T-helper 9 cell (primary cell): ENCODE results near the gene GPX2.
"Not testable (repeated sequence)": the region's sequence is repeated elsewhere in the genome, so short reads cannot be mapped to it uniquely, and the experiment has no call there.

Source experiments
- DNase-seq: peaks from one replicate; pipeline ENCODE4 v3.0.0-alpha.2; 2020

GPX2 gene

DNA sequence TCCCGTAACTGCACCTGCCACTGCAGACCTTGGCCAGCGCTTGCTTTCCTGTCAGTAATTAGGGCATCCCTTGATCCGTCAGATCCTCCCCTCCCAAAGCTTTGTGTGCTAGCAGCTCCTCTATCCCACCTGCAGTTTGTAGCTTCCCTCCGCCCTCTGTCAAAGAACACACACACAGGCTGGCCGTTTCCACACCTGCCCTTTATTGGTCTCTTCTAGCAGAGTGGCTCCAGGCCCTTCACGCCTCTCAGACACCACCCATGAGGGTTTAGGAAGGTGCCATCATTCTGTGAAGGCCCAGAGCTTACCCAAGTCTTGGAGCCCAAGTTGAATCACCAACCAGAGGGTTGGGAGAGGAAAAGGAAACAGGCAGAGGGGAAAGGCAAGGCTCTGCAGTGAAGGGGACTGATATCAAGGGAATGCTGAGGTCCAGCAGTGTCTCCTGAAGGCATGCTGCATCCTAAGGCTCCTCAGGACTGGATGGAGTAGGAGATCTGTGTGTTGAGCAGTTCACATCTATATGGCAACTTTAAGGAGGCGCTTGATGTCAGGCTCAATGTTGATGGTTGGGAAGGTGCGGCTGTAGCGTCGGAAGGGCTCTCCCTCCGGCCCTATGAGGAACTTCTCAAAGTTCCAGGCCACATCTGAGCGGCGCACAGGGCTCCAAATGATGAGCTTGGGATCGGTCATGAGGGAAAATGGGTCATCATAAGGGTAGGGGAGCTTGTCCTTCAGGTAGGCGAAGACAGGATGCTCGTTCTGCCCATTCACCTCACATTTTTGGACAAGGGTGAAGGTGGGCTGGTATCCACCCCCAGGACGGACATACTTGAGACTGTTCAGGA is 3.4 kb downstream of the GPX2 start:
- no peak for DNase-seq

DNA sequence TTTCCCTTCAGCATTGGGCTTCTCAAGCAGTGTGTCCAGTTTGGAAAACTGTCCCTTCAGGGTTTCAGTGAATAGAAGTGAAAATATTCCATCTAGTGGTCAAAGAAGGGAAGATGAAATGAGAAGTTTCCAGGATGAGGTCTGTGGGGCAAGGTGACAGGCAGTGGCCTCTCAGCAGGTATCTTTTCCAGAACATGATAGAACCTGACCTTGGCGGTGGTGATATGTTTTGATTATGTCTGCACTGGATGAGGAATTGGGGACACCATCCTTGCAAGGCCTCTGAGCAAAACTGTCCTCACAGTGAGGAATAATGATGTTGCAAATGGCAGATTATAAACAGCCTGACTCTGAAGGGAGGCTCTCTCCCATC is 4.7 kb downstream of the GPX2 start:
- no peak for DNase-seq

DNA sequence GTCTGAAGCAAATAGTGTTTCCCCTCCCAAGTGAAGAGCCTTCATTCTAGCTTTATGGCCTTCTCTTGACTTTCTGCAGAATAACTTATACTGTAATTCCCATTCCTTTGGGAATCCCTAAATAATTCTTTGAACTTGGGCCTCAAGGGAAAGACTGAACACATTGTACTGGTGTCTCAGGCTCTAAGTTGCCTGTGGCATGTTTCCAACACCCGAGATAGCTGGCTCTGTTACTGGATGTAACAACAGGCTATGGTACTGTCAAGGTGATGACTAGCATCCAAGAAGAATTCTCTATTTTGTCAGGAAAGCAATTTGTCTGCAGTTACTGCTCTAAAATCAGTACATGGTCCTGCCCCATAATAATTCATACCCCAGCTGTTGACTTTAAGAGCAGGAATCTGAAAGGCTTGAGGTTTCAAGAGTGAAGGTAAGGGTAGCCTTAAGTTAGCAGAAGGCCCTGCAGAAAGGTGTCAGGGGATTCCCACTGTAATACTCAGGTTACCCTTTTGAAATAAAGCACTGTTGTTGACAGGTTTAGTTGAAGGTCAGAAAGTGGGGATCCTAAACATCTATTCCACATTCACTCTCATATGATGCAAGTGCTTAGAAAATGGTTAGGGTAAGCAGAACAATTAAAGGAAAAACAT is 5.2 kb downstream of the GPX2 start:
- no peak for DNase-seq

DNA sequence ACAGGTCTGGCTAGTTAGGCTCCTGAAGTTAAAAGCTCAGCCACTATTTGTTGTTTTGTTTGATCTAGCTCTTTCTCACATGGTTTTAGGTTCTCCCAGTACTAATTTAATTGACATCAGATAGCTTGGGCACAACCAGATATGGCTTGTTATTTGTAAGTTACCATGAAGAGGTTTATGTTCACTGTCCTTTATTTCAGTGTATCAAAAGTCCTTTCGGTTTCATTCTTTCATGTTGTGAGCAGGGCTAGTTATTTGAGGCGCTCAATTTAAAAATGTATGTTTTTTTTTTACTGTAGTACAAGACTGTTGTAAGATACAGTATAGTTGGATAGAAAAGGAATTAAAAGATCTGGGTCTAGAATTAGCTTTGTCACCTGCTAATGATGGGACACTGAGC is 7.0 kb downstream of the GPX2 start:
- DNase-seq, result no peak

DNA sequence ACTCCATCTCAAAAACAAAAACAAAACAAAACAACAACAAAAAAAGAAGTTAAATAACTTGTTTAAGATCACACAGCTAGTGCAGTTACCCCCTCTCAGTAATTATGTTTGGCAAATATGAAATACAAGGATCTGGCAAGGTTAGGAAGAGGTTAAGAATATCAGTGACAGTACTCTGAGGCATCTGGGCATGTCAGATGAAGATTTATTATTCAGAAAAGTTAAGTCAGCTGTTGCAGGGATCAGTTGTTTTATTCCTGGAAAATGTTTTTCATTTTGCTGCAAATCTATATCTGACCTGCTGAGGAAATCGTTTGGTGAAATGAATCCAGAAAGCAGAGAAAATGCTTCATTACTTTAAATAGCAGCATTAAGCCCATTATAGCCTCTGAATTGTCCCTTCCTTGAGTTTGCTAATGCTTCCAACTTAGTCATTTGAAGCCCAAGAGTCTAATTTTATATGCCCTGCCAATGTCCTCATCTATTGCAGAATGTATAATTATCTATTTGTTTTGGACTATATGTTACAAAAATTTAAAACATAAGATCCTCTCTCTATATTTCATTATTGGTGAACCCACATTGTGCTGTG is 8.1 kb downstream of the GPX2 start:
- DNase-seq, result no peak

DNA sequence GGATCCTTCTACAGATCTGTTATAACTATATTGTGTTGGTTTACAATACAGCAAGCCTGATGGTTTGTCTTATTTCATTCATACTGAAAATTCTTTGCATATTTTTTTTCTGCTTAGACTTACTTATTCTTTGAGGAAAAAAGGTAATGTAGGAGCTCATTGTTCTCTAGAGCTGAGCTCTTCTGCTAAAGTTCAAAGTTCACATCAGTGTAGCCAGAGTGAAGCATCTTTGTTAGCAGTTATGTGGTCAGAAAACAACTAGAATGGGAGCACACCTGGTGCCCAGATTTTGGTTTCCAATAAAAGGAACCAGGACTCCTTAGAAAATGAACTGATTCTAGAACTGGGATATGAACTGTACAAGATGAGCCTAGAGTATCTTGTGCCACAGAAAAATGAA is 10.3 kb downstream of the GPX2 start:
- no peak for DNase-seq

DNA sequence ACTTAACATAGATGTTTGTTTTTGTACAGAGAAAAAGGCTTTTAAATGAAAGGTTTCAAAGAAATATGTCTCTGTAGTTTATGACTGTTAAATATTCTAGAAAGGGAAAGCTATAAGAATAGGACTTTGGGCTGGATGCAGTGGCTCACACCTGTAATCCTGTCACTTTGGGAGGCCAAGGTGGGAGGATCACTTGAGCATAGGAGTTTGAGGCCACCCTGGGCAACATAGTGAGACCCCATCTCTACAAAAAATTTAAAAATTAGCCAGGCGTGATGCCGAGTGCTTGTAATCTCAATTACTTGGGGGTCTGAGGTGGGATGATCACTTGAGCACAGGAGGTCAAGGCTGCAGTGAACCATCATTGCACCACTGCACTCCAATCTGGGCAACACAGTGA is 11.4 kb downstream of the GPX2 start:
- no peak for DNase-seq

DNA sequence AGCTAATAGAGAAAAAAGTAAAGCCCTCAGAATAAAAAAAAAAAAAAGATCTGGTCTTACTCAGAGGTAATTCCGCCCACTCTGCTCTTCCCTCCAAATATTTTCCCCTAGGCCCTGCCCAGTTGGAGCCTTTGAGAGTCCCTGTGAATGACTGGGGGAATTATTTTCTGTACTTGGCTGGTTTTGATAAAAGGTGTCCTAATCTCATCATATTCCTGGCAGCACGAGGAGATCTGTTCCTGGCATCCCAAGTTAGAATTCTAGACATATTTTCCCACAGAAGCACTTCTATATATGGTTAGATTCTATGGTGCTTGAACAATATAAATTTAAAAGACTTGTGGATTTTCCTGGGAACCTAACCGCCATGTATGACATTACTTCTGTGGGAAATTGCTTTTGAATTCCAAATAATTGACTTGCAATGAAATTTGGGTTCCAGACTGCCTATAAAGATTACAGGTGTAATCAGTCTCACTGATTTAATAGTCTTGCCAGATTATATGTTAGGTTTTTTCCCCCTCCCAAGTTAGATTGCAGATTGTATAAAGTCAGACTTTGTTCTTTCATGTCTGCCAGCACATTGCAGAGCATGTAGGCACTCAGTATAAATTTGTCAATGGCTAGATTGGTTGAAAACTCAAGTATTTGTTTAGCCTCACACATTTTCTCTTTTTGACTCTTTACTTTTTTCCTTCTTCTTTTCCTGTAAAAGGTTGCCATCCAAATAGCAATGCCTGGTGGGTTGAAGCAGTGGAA is 12.3 kb downstream of the GPX2 start:
- DNase-seq, result no peak

DNA sequence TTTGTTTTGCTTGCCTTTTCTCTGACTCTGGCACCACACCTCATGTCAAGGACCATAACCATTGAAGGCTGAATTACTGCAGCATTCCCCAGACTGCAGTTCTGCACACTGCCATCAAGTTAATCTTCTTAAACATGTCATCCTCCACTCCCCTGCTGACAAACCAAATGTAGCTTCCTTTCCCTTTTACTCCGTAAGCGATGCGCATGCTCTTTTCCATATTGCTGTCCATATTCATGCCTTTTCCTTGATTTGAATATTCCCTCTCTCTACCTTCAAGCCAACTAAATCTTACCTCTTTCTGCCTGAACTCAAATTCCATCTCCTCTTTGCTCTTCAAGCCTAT is 13.6 kb downstream of the GPX2 start:
- DNase-seq, result no peak

DNA sequence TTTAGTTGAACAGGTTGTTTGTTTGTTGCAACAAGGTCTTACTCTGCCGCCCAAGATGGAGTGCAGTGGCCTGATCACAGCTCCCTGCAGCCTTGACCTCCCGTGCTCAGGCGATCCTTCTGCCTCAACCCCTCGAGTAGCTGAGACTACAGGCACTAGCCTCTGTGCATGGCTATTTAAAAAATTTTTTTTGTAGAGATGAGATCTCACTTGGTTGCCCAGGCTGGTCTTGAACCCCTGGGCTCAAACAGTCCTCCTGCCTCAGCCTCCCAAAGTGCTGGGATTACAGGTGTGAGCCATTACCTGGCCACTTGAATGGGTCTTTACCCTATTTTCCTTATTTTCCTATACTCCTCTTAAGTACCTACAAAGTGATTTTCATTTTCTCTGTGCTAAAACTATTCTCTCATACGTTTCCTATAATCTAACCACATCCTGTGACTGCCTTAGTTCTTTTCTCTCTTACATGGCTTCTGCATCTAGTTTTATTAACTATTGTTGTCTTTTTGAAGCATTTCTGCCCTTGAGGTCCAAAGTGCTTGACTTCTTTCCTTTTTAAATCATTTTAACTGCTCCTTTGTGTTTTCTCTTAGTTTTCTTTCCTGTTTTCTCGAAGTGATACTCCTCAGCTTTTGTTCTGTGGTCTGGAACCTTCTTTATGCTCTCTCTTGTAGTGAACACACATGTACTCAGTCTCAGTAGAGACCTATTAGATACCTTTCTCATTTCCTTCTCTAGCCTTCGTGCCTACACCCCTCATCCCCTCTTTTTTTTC is 14.1 kb downstream of the GPX2 start:
- no peak for DNase-seq

DNA sequence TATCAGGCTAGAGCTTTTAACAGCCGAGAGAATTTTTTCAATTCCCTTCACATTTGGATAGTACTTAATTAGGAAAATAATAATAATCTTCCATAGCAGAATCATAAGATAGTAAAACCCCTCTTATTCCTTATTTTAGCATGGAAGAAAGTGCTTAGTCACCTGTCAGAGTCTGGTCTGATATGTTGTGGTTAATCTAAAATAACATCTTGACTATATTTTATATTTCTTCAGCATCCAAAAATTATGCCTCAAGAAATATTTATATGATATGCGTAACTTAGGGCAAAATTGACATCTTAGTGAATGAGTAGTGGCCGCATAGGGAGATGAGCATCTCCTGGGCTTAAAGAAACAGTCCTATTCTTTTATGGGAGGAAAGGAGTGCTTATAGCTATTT is 15.5 kb downstream of the GPX2 start:
- DNase-seq, result no peak

DNA sequence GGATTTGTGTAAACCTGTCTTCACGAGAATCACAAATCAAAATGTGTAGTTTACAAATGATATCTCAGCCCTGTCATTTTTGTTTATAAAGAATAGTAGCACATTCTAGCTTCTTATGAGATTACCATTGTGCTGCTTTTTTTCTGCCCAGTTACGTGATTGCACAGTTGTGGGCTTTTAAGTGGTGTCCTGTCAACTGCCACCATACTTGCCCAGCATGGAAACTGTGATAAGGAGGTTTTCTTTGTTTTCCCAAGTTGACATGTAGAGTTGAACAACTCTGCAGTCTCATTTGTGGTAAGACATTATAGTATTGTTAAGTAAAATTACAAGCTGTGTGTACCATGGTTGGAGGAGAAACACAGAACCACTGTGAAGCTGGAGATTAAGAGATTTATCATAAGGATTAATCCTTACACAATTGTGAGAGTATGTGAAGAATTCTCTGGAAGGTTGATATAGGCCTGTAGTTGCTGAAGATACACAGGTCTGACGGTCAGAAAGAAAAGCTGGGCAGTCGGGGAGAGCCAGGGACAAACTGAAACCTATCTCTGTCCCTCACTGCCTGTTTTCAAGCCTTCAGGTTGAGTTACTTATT is 16.0 kb downstream of the GPX2 start:
- DNase-seq, result no peak

DNA sequence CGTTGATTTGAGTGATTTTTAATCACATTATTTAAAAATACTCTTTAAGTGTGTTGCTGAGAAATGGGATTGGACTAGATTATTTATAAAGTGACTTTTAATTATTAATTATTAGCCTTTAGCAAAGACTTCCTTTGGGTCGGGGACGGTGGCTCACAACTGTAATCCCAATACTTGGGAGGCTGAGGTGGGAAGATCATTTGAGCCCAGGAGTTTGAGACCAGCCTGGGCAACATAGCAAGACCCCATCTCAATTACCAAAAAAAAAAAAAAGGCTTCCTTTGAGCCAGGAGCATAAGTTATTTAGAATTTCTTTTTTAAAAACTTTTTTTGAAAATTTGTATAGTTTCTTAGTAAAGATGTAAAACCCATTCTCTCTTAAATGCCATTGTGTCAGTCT is 19.5 kb downstream of the GPX2 start:
- no peak for DNase-seq

DNA sequence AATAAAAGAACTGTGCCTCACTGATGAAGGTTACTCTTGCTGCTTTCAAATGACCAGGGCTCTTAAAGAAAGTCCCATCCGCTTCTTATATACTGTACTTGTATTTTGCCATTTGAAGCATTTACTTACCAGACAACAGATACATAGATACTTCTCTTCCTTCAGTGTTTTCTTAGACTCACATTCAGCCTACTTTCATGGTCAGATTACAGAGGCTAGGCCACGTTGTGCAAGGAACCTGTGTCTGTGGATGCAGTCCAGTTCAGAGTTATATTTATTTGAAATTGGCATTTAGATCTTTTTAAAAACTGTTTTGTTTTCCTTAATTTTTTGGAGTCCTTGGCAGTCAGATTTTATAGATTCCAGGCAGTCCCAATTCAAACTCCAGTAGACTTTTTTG is 22.1 kb downstream of the GPX2 start:
- no peak for DNase-seq

DNA sequence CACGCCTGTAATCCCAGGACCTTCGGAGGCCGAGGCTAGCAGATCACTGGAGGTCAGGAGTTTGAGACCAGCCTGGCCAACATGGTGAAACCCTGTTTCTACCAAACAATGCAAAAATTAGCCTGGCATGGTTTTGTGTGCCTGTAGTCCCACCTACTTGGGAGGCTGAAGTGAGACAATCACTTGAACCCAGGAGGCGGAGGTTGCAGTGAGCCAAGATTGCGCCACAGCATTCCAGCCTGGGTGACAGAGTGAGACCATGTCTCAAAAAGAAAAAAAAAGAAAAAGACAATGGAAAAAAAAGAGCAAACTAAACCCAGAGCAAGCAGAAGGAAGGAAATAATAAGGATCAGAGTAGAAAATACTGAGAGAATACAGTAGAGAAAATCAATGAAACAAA is 22.9 kb downstream of the GPX2 start:
- DNase-seq, result no peak

DNA sequence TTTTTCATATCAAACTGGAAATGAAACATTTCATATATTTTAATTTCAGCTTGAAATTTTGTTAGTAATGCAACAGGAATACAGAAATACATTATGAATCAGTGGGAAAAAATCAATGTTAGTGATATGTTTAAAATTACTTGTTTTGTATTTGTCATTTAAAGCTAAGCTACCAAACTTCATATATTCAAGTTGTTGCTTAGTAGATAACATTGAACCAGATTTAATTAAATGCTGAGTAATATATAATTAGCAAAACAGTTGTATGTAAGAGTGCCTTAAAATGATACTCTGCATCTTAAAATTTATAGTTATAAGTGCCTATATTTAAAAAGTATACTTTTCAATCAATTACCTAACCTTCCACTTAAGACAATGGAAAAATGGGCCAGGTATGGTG is 23.3 kb downstream of the GPX2 start:
- no peak for DNase-seq

DNA sequence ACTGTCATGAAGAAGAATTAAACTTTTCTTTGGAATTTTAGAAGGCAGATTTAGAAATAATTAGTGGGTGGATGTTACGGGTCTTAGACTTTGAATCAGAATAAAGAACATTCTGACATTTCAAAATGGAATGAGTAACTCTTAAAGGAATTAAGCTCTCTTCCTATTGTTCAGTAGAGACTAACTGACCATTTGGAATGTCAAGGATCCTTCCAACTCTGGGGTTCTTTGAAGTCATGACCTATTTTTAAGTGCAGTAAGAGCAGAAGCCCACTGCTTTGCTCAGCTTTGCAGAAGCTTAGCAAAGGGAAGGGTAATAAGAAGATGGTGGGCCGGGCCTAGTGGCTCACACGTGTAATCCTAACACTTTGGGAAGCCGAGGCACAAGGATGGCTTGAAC is 24.3 kb downstream of the GPX2 start:
- no peak for DNase-seq

DNA sequence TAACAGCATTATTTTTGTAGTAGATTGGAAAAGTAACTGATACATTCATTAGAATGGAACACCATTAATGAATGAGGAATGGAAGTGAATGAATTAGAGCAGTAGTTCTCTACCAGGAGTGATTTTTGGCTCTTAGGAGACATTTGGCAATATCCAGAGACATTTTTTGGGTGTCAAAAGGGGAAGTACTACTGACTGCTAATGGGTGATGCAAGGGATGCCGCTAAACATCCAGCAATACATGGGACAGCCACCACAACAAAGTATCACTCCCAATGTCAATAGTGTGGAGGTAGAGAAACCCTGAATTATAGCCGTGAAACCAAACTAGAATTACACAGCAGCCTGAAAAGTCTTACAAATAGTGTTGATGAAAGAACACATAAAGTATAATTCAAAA is 26.7 kb downstream of the GPX2 start:
- no peak for DNase-seq

DNA sequence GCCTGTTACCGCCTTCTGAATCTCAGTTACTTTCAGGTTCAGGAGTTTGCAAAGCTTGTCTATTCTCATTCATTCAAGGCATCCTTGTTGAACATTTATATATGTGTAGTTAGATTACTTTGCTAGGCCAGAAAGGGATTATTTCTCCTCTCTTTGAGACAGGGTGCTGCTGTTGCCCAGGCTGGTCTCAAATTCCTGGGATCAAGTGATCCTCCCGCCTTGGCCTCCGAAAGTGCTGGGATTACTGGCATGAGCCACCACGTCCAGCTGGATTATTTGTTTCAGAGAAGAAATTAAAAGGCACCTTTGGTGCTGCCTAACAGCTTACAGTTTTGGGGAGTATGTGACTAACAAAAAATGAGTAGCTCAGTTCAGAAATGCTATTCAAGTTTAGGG is 27.5 kb downstream of the GPX2 start:
- no peak for DNase-seq

DNA sequence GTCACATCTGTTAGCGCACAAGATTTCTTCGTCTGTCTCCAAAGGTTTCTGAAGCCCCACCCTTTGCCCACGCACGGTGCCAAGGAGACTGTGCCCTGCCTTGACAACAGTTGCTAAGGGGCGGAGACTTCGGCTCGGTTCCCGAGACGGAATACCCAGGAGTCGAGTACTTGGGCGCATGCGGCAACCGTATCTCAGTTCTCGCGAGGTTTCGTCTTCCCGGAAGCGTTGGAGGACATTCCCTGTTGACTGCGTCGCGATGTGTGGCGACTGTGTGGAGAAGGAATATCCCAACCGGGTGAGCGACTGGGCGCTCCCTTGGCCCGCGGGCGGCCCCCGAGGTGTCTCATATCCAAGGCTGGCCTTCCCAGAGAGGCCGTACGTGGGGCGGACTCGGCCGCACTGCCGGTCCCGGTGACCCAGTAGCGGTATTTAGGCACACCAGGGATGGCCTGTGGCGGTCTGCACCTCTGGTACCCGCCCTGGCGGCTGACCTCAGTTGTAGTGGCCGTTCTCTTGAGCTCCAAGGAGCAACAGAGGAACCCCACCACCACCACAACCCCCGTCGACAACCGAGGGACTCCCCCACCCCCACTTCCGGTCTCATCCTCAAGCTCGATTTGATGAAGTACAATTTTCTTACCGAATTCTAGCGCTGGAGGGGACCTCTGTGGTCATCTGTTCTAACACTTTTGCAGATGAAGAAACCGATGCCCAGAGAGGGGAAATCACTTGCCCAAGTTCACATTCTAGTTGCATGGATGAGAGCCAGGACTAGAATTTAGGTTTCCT is 28.1 kb downstream of the GPX2 start, which contains the start of gene CHURC1:
Gene CHURC1 (plus strand): TSS at position 219 of the 792 bp plus-strand sequence. CDS start 41 bp downstream, at position 260.
- peak; percentile 94 for DNase-seq

DNA sequence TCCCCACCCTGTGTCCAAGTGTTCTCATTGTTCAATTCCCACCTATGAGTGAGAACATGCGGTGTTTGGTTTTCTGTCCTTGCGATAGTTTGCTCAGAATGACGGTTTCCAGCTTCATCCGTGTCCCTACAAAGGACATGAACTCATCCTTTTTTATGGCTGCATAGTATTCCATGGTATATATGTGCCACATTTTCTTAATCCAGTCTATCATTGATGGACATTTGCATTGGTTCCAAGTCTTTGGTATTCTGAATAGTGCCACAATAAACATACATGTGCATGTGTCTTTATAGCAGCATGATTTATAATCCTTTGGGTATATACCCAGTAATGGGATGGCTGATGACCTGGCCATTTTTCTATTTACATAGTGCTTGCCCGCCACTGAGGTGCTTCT is 29.1 kb downstream of the GPX2 start:
- DNase-seq, result not testable (repeated sequence)
